ENCODE results near the gene PREX1.

Gene PREX1

GRCh38 chr20:48706116-48706656 lies 121.6 kb downstream of the PREX1 start:
- in situ Hi-C loops (cut with MboI; ENCODE audit: low sequenced_read_pairs) = no loop called here

GRCh38 chr20:48705240-48706115 lies 122.3 kb downstream of the PREX1 start:
- in situ Hi-C loops (cut with MboI; ENCODE audit: low sequenced_read_pairs) = no loop called here

GRCh38 chr20:48704761-48705160 lies 123.0 kb downstream of the PREX1 start:
- in situ Hi-C loops (cut with MboI; ENCODE audit: low sequenced_read_pairs) = no loop called here

GRCh38 chr20:48703511-48704219 lies 124.1 kb downstream of the PREX1 start:
- in situ Hi-C loops (cut with MboI; ENCODE audit: low sequenced_read_pairs) = no loop called here

- in situ Hi-C loops (cut with MboI; ENCODE audit: low sequenced_read_pairs) = no loop called here
Observed at GRCh38 chr20:48703107-48703506, 124.7 kb downstream of the PREX1 start.

- in situ Hi-C loops (cut with MboI; ENCODE audit: low sequenced_read_pairs) = no loop called here
Observed at GRCh38 chr20:48702455-48702913, 125.3 kb downstream of the PREX1 start.

- in situ Hi-C loops (cut with MboI; ENCODE audit: low sequenced_read_pairs) = no loop called here
Observed at GRCh38 chr20:48701702-48702101, 126.1 kb downstream of the PREX1 start.

GRCh38 chr20:48698507-48699267 lies 129.1 kb downstream of the PREX1 start:
- in situ Hi-C loops (cut with MboI; ENCODE audit: low sequenced_read_pairs) = no loop called here

- in situ Hi-C loops (cut with MboI; ENCODE audit: low sequenced_read_pairs) = no loop called here
Observed at GRCh38 chr20:48697845-48698491, 129.8 kb downstream of the PREX1 start.

- in situ Hi-C loops (cut with MboI; ENCODE audit: low sequenced_read_pairs) = no loop called here
Observed at GRCh38 chr20:48696671-48697070, 131.1 kb downstream of the PREX1 start.

- in situ Hi-C loops (cut with MboI; ENCODE audit: low sequenced_read_pairs) = no loop called here
Observed at GRCh38 chr20:48695738-48696137, 132.1 kb downstream of the PREX1 start.

GRCh38 chr20:48695255-48695654 lies 132.5 kb downstream of the PREX1 start:
- in situ Hi-C loops (cut with MboI; ENCODE audit: low sequenced_read_pairs) = no loop called here

- in situ Hi-C loops (cut with MboI; ENCODE audit: low sequenced_read_pairs) = no loop called here
Observed at GRCh38 chr20:48694381-48694865, 133.4 kb downstream of the PREX1 start.

GRCh38 chr20:48691523-48691922 lies 136.3 kb downstream of the PREX1 start:
- in situ Hi-C loops (cut with MboI; ENCODE audit: low sequenced_read_pairs) = no loop called here

GRCh38 chr20:48690888-48691287 lies 136.9 kb downstream of the PREX1 start:
- in situ Hi-C loops (cut with MboI; ENCODE audit: low sequenced_read_pairs) = no loop called here

- in situ Hi-C loops (cut with MboI; ENCODE audit: low sequenced_read_pairs) = no loop called here
Observed at GRCh38 chr20:48689874-48690571, 137.8 kb downstream of the PREX1 start.

GRCh38 chr20:48689388-48689787 lies 138.4 kb downstream of the PREX1 start:
- in situ Hi-C loops (cut with MboI; ENCODE audit: low sequenced_read_pairs) = no loop called here

- in situ Hi-C loops (cut with MboI; ENCODE audit: low sequenced_read_pairs) = no loop called here
Observed at GRCh38 chr20:48688579-48688978, 139.2 kb downstream of the PREX1 start.

GRCh38 chr20:48687117-48687800 lies 140.5 kb downstream of the PREX1 start:
- in situ Hi-C loops (cut with MboI; ENCODE audit: low sequenced_read_pairs) = no loop called here
